SK-N-SH (cell line): ENCODE data around the gene SATB1. TPM values are rescaled to one million over a fixed set of nuclear protein-coding genes. Genes with fewer than 3 reads are reported as not detected.
"Not testable (repeated sequence)": the region's sequence is repeated elsewhere in the genome, so short reads cannot be mapped to it uniquely, and the experiment has no call there.

Source experiments
- CTCF ChIA-PET: fragments of 300-600, 350-600 bp; formaldehyde crosslinking; extraction: SDS; loops from one replicate; lab custom pipeline; 2021; lab: Yijun Ruan, JAX
- POLR2A ChIA-PET: fragments of 350-600 bp; sonication (Branson Sonifier 250); formaldehyde crosslinking; extraction: SDS; loops from one replicate; lab custom pipeline; 2020; ENCODE audit warnings: antibody characterized with exemption, inconsistent platforms; lab: Yijun Ruan, JAX
- DNase-seq: peaks from one replicate; pipeline ENCODE4 v3.0.0; 2012
- H2AFZ ChIP-seq: fragments of 200-600 bp; sonication (generic); 2 replicates; pipeline ENCODE4 v1.8.1; 2016; ENCODE audit warnings: antibody characterized with exemption, mild to moderate bottlenecking, low read depth
- H3F3A ChIP-seq: fragments of 200-600 bp; sonication (generic); replicated peaks from 2 replicates; pipeline ENCODE3; 2016; ENCODE audit warnings: antibody characterized with exemption, mild to moderate bottlenecking; ENCODE audit not compliant: insufficient read depth
- H3K27ac ChIP-seq, 2 experiments: fragments of 200-500 bp in 1 of 2; fragments of 200-600 bp in 1 of 2; sonication (Bioruptor generic) in 1 of 2; sonication (generic), shearing (Covaris generic) in 1 of 2; 2 replicates each; pipeline versions ENCODE4 v1.5.1 to v1.6.1; 2014 to 2016; ENCODE audit warnings: low read depth in 2 of 2, inconsistent platforms in 1 of 2, low read length in 1 of 2, mild to moderate bottlenecking in 1 of 2, mixed read lengths in 1 of 2
- H3K27me3 ChIP-seq: fragments of 200-600 bp; sonication (generic), shearing (Covaris generic); 2 replicates; pipeline ENCODE4 v1.6.1; 2016; ENCODE audit warnings: mixed run types; ENCODE audit not compliant: insufficient read depth
- H3K36me3 ChIP-seq, 2 experiments: fragments of 200-500 bp in 1 of 2; fragments of 200-600 bp in 1 of 2; sonication (Bioruptor generic) in 1 of 2; sonication (generic) in 1 of 2; replicated peaks in 1 of 2; 2 replicates each; pipeline versions ENCODE3 to v1.5.1; 2014 to 2016; ENCODE audit warnings: low read length in 1 of 2, mild to moderate bottlenecking in 1 of 2; ENCODE audit not compliant: insufficient read depth in 2 of 2, control insufficient read depth in 1 of 2
- H3K4me1 ChIP-seq, 2 experiments: fragments of 200-500 bp in 1 of 2; fragments of 200-600 bp in 1 of 2; sonication (Bioruptor generic) in 1 of 2; sonication (generic), shearing (Covaris generic) in 1 of 2; 2 replicates each; pipeline versions ENCODE4 v1.5.1 to v1.6.1; 2014 to 2016; ENCODE audit warnings: low read depth in 1 of 2, low read length in 1 of 2, mixed run types in 1 of 2; ENCODE audit not compliant: insufficient read depth in 2 of 2, control insufficient read depth in 1 of 2
- H3K4me2 ChIP-seq: fragments of 200-600 bp; sonication (generic), shearing (Covaris generic); 2 replicates; pipeline ENCODE4 v1.6.1; 2017; ENCODE audit warnings: mixed run types
- H3K4me3 ChIP-seq, 2 experiments: fragments of 200-500 bp in 1 of 2; fragments of 200-600 bp in 1 of 2; sonication (Bioruptor generic) in 1 of 2; sonication (generic), shearing (Covaris generic) in 1 of 2; 2 replicates each; pipeline versions ENCODE4 v1.5.1 to v1.8.1; 2014 to 2016; ENCODE audit warnings: low read depth in 2 of 2, inconsistent platforms in 1 of 2, low read length in 1 of 2, mild to moderate bottlenecking in 1 of 2, mixed read lengths in 1 of 2, moderate library complexity in 1 of 2
- H3K79me2 ChIP-seq: fragments of 200-600 bp; sonication (generic); 2 replicates; pipeline ENCODE4 v1.8.1; 2017; ENCODE audit warnings: mild to moderate bottlenecking; ENCODE audit not compliant: insufficient read depth
- H3K9ac ChIP-seq: fragments of 200-600 bp; sonication (generic); 2 replicates; pipeline ENCODE4 v1.6.1; 2017; ENCODE audit warnings: mixed run types
- H3K9me2 ChIP-seq: fragments of 200-600 bp; sonication (generic); 2 replicates; pipeline ENCODE4 v1.6.1; 2017; ENCODE audit warnings: mixed run types
- H3K9me3 ChIP-seq: fragments of 200-600 bp; sonication (generic); 2 replicates; pipeline ENCODE4 v1.6.1; 2017; ENCODE audit warnings: mixed run types, mild to moderate bottlenecking, moderate library complexity
- H4K20me1 ChIP-seq: fragments of 200-600 bp; sonication (generic); 2 replicates; pipeline ENCODE4 v1.6.1; 2017; ENCODE audit warnings: mild to moderate bottlenecking, mixed run types; ENCODE audit not compliant: insufficient read depth
- CHD2 ChIP-seq: fragments of 150-350 bp; IDR thresholded peaks from 2 replicates; pipeline ENCODE4 v1.6.1; 2018; ENCODE audit warnings: low read length; ENCODE audit not compliant: partially characterized antibody
- EP300 ChIP-seq, 2 experiments: IDR thresholded peaks; 2 replicates each; pipeline versions ENCODE4 v1.4.0 to v1.6.1; 2012; ENCODE audit warnings: borderline replicate concordance in 1 of 2, low read depth in 1 of 2, low read length in 1 of 2
- FOXM1 ChIP-seq: IDR thresholded peaks from 2 replicates; pipeline ENCODE4 v1.4.0; 2012; ENCODE audit warnings: low read depth, mild to moderate bottlenecking
- GABPA ChIP-seq: IDR thresholded peaks from 2 replicates; pipeline ENCODE4 v1.4.0; 2012; ENCODE audit warnings: low read depth, mild to moderate bottlenecking
- GATA2 ChIP-seq: sonication (generic); formaldehyde crosslinking; IDR thresholded peaks from 2 replicates; pipeline ENCODE4 v1.5.0; 2020; ENCODE audit warnings: mild to moderate bottlenecking, missing genetic modification reagents
- MEF2A ChIP-seq: IDR thresholded peaks from 2 replicates; pipeline ENCODE4 v1.4.0; 2012; ENCODE audit warnings: low read depth, borderline replicate concordance
- NFIC ChIP-seq: IDR thresholded peaks from 2 replicates; pipeline ENCODE4 v1.4.0; 2012; ENCODE audit warnings: borderline replicate concordance
- NRF1 ChIP-seq: IDR thresholded peaks from 2 replicates; pipeline ENCODE4 v1.6.1; 2012; ENCODE audit warnings: low read depth, mild to moderate bottlenecking, low read length
- REST ChIP-seq: IDR thresholded peaks from 2 replicates; pipeline ENCODE4 v1.6.1; 2012; ENCODE audit warnings: mild to moderate bottlenecking, low read depth, low read length, moderate library complexity
- RXRA ChIP-seq: IDR thresholded peaks from 2 replicates; pipeline ENCODE4 v1.4.0; 2012; ENCODE audit warnings: low read depth, mild to moderate bottlenecking, borderline replicate concordance
- SIN3A ChIP-seq: IDR thresholded peaks from 2 replicates; pipeline ENCODE4 v1.6.1; 2012; ENCODE audit warnings: low read depth, mild to moderate bottlenecking, low read length, moderate library complexity, borderline replicate concordance
- TCF12 ChIP-seq: IDR thresholded peaks from 2 replicates; pipeline ENCODE4 v1.4.0; 2012
- TEAD4 ChIP-seq: IDR thresholded peaks from 2 replicates; pipeline ENCODE4 v1.4.0; 2012; ENCODE audit warnings: mild to moderate bottlenecking, borderline replicate concordance; ENCODE audit not compliant: insufficient read depth
- WGBS: methylation state at CpG from one replicate; pipeline ENCODE4 v1.1.6; 2017; ENCODE audit warnings: low lambda C conversion rate; 5-methylcytosine and 5-hydroxymethylcytosine counted together
- polyA plus RNA-seq, 3 experiments: library from polyadenylated mRNA; depleted of rRNA; stranded (reverse); fragments of >200 nt; gene quantifications; 2 replicates each; pipeline ENCODE4 v1.2.3, GENCODE V29; 2012

Gene SATB1
- polyA plus RNA-seq, 1 of the 3 experiments (the other 2 are of a cell fraction) = 8.5 TPM

GRCh38 chr3:18454766-18455165, 29.6 kb upstream of the SATB1 start (continued):
- no peak for TF ChIP-seq NFIC

GRCh38 chr3:18449618-18450017, 24.5 kb upstream of the SATB1 start:
- H3K4me1 ChIP-seq, CTCF ChIA-PET, DNase-seq, H3K9me3 ChIP-seq, H3K9ac ChIP-seq, H3K4me3 ChIP-seq, H3K36me3 ChIP-seq, H4K20me1 ChIP-seq, H2AFZ ChIP-seq, H3F3A ChIP-seq, H3K79me2 ChIP-seq, H3K4me2 ChIP-seq, H3K9me2 ChIP-seq, H3K27ac ChIP-seq, POLR2A ChIA-PET: not testable (repeated sequence)
- H3K27me3 ChIP-seq = peaks cover 14% of the 10 kb centered on the region; the same call in 1 of the 2 replicates
- 58% methylated on average over 6 of the region's 6 CpGs for WGBS

GRCh38 chr3:18447720-18448119, 22.6 kb upstream of the SATB1 start:
- H3K36me3 ChIP-seq = no peaks in the 10 kb centered on the region
- no peaks in the 10 kb centered on the region; the same call in 1 of the 2 replicates for H3K79me2 ChIP-seq
- no peak overlapping the region for H3K9ac ChIP-seq
- H3K9me2 ChIP-seq = no peaks in the 10 kb centered on the region
- TF ChIP-seq SIN3A (no peak), FOXM1 (no peak)
- TF ChIP-seq, all 33 proteins: peak for 0
- Histone ChIP-seq H3K27me3 (peaks cover 28% of the 10 kb centered on the region; the same call in 1 of the 2 replicates), H3K4me2 (no peak overlapping the region), H4K20me1 (no peaks in the 10 kb centered on the region), H3K27ac (no peak overlapping the region), H3F3A (peaks cover 5% of the 10 kb centered on the region), H2AFZ (no peak overlapping the region), H3K4me1 (peaks cover 0 to 17% of the 10 kb centered on the region in 2 experiments; a peak in 1 of 4 replicates), H3K9me3 (no peaks in the 10 kb centered on the region), H3K4me3 (no peak overlapping the region)
- ChIA-PET POLR2A (no interaction called here), CTCF (no interaction called here)
- DNase-seq = no peak

GRCh38 chr3:18446149-18446825, 21.1 kb upstream of the SATB1 start:
- H2AFZ ChIP-seq = no peak overlapping the region
- no peak overlapping the region for H3K4me2 ChIP-seq
- H3K9me2 ChIP-seq = no peaks in the 10 kb centered on the region
- no peak overlapping the region for H3K27ac ChIP-seq
- DNase-seq = no peak
- H3K9ac ChIP-seq = no peak overlapping the region
- H3K4me1 ChIP-seq = peaks cover 0 to 17% of the 10 kb centered on the region in 2 experiments; a peak in 2 of 4 replicates
- H3K4me3 ChIP-seq = no peak overlapping the region
- ChIA-PET POLR2A (no interaction called here), CTCF (interaction anchor here (0.6 to 2.7 kb wide), 10 partner anchors 10 to 1010 kb away, joined by 3 to 13 read pairs (median 3); no protein-coding TSS in a partner anchor)
- peaks cover 7% of the 10 kb centered on the region for H3F3A ChIP-seq
- no peaks in the 10 kb centered on the region for H3K36me3 ChIP-seq
- H4K20me1 ChIP-seq = no peaks in the 10 kb centered on the region
- no peaks in the 10 kb centered on the region for H3K9me3 ChIP-seq
- H3K79me2 ChIP-seq = no peaks in the 10 kb centered on the region; the same call in 1 of the 2 replicates
- TF ChIP-seq TCF12 (no peak), REST (no peak), EP300 (IDR thresholded peaks at IDR 0.05; ENCODE audit: borderline replicate concordance in 1 of 2, low read depth in 1 of 2, low read length in 1 of 2) (no peak), RXRA (no peak), MEF2A (no peak), GATA2 (no peak), NRF1 (no peak), CHD2 (no peak), TEAD4 (no peak), GABPA (no peak)
- WGBS = 51% methylated on average over 7 of the region's 7 CpGs
- H3K27me3 ChIP-seq = peaks cover 28% of the 10 kb centered on the region; the same call in 1 of the 2 replicates
